KMS-11 (cell line): ENCODE measurements around the gene GPR171.
A peak's percentile ranks its signal among the peaks of the same experiment; 100 is the strongest.
"Not testable (repeated sequence)": the region's sequence is repeated elsewhere in the genome, so short reads cannot be mapped to it uniquely, and the experiment has no call there.

ENCODE experiments used
- H2AFZ ChIP-seq: fragments of 200-600 bp; sonication (generic); 2 replicates; pipeline ENCODE4 v1.6.1; 2016; ENCODE audit warnings: antibody characterized with exemption, mixed run types, low read depth
- H3K27ac ChIP-seq: fragments of 200-600 bp; sonication (generic); 2 replicates; pipeline ENCODE4 v1.6.1; 2016; ENCODE audit warnings: mild to moderate bottlenecking, mixed run types
- H3K27me3 ChIP-seq: fragments of 200-600 bp; sonication (generic); 2 replicates; pipeline ENCODE4 v1.6.1; 2017; ENCODE audit warnings: mild to moderate bottlenecking, low read depth, mixed run types, moderate library complexity; ENCODE audit not compliant: insufficient read depth
- H3K36me3 ChIP-seq: fragments of 200-600 bp; sonication (generic); 2 replicates; pipeline ENCODE4 v1.6.1; 2017; ENCODE audit warnings: mild to moderate bottlenecking, mixed run types; ENCODE audit not compliant: insufficient read depth
- H3K4me1 ChIP-seq: fragments of 200-600 bp; sonication (generic); 2 replicates; pipeline ENCODE4 v1.6.1; 2016; ENCODE audit warnings: mild to moderate bottlenecking, low read depth, mixed run types; ENCODE audit not compliant: poor library complexity, severe bottlenecking
- H3K4me2 ChIP-seq: fragments of 200-600 bp; sonication (generic); 2 replicates; pipeline ENCODE4 v1.7.0; 2016; ENCODE audit warnings: mild to moderate bottlenecking, mixed run types
- H3K4me3 ChIP-seq: fragments of 200-600 bp; sonication (generic); IDR thresholded peaks from 2 replicates; pipeline ENCODE4 v1.6.1; 2017; ENCODE audit warnings: low read depth, low read length, mixed read lengths; ENCODE audit not compliant: insufficient read depth
- H3K79me2 ChIP-seq: fragments of 200-600 bp; sonication (generic); 2 replicates; pipeline ENCODE4 v1.6.1; 2016; ENCODE audit warnings: low read depth, mixed run types; ENCODE audit not compliant: insufficient read depth
- H3K9ac ChIP-seq: fragments of 200-600 bp; sonication (generic); 2 replicates; pipeline ENCODE4 v1.6.1; 2016; ENCODE audit warnings: mild to moderate bottlenecking, mixed run types
- H4K20me1 ChIP-seq: fragments of 200-600 bp; sonication (generic); 2 replicates; pipeline ENCODE4 v1.6.1; 2016; ENCODE audit warnings: mild to moderate bottlenecking, mixed run types; ENCODE audit not compliant: insufficient read depth
- CTCF ChIP-seq: fragments of 200-600 bp; sonication (generic); conservative IDR thresholded peaks from 2 replicates; pipeline ENCODE4 v1.6.1; 2017; ENCODE audit warnings: low read depth, mild to moderate bottlenecking, antibody characterized with exemption, low read length, moderate library complexity, mixed read lengths

Gene GPR171

GRCh38 chr3:151171145-151171757, 31.8 kb downstream of the GPR171 start:
- no peak for TF ChIP-seq CTCF
- Histone ChIP-seq H3K4me2 (peak overlapping the region; percentile 52), H3K79me2 (no peaks in the 10 kb centered on the region), H3K27me3 (no peaks in the 10 kb centered on the region), H2AFZ (no peak overlapping the region), H4K20me1 (no peaks in the 10 kb centered on the region), H3K9ac (no peak overlapping the region), H3K27ac (no peak overlapping the region), H3K36me3 (no peaks in the 10 kb centered on the region), H3K4me3 (no peak overlapping the region), H3K4me1 (peaks cover 44% of the 10 kb centered on the region)

DNA sequence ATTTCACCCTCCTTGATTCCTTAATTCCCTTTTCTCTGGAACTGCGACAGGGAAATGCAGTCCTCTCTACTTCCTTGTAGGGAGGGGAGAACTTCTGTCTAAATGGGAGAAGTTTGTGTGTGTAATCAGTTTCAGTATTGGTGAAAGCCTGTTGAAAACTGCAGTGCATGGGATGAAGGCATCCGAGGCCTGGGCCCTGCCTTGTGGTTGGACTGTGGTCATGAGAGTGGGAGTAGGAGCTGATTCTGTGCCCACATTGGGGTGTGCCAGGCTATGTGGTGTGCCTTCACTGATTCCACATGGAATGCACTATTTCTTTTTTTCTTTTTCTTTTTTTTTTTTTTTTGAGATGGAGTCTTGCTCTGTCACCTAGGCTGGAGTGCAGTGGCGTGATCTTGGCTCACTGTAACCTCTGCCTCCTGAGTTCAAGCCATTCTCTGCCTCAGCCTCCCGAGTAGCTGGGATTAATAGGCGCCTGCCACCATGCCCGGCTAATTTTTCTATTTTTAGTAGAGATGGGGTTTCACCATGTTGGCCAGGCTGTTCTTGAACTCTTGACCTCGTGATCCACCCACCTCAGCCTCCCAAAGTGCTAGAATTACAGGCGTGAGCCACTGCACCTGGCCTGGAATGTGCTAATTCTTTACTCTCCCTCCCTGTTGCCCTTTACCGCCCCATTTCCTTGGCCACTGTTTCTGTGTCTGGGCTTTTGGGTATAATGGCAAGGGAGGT, 32.9 kb downstream of the GPR171 start:
- not testable (repeated sequence) for H3K9ac ChIP-seq

DNA sequence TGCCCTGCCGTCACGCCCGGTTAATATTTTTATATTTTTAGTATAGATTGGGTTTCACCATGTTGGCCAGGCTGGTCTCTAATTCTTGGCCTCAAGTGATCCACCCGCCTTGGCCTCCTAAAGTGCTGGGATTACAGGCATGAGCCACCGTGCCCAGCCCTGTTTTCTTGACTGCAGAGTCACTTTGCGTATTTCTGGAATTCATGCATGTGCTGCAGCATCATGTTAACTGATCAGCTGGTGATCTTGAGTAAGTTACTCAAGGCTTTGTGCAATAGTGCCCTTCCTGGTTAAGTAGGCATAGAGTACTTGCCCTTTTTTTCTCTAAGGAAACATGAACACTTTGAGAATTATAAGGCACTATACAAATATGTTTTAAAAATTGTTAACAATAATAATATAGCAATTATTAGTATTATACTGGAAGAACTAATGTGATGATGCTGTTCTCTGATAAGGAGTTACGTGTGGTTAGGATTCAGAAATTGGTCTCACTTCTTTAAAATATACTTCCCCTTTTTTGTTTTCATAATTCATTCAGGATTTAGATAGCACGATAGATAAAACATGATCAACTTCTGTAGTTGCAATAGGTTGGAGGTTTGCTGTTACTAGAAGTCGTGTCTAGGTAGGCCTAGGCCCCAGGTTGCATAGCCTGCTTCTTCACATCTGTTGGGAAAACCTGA, 33.6 kb downstream of the GPR171 start:
- H3K9ac ChIP-seq, result no peak overlapping the region
- H3K27ac ChIP-seq, result peak overlapping the region; percentile 6; the same call in 1 of the 2 replicates
- peaks cover 44% of the 10 kb centered on the region for H3K4me1 ChIP-seq
- H3K79me2 ChIP-seq, result no peaks in the 10 kb centered on the region
- no peak overlapping the region for H2AFZ ChIP-seq
- H3K36me3 ChIP-seq, result no peaks in the 10 kb centered on the region
- no peak overlapping the region for H3K4me3 ChIP-seq
- H4K20me1 ChIP-seq, result no peaks in the 10 kb centered on the region
- H3K4me2 ChIP-seq, result peak overlapping the region; percentile 52
- no peak for TF ChIP-seq CTCF
- H3K27me3 ChIP-seq, result no peaks in the 10 kb centered on the region

More for the DNA sequence above, 32.9 kb downstream of the GPR171 start:
- not testable (repeated sequence) for H3K27me3 ChIP-seq, H3K4me3 ChIP-seq, H4K20me1 ChIP-seq, H3K79me2 ChIP-seq, H2AFZ ChIP-seq, H3K36me3 ChIP-seq
- peak overlapping the region; percentile 52 for H3K4me2 ChIP-seq
- H3K4me1 ChIP-seq, result peaks cover 44% of the 10 kb centered on the region
- H3K27ac ChIP-seq, result peak overlapping the region; percentile 6; the same call in 1 of the 2 replicates

GRCh38 chr3:151168269-151169094, 34.5 kb downstream of the GPR171 start:
- Histone ChIP-seq H3K9ac (no peak overlapping the region), H2AFZ (no peak overlapping the region), H3K4me2 (no peak overlapping the region), H3K79me2 (no peaks in the 10 kb centered on the region), H3K27ac (no peak overlapping the region), H3K36me3 (no peaks in the 10 kb centered on the region), H3K27me3 (no peaks in the 10 kb centered on the region), H3K4me1 (peaks cover 44% of the 10 kb centered on the region), H4K20me1 (no peaks in the 10 kb centered on the region), H3K4me3 (no peak overlapping the region)
- TF ChIP-seq CTCF, result peak; percentile 91
